Breast epithelium (tissue), 3 donors: ENCODE data around the gene LSS.

Experiments used
- POLR2A ChIP-seq: fragments of 450-650 bp; IDR thresholded peaks from one replicate; pipeline ENCODE4 v1.6.1; 2016; ENCODE audit warnings: antibody characterized with exemption, mild to moderate bottlenecking, moderate library complexity
- POLR2AphosphoS5 ChIP-seq, 3 donors: sonication (generic); formaldehyde crosslinking; IDR thresholded peaks; one replicate each; pipeline ENCODE4 v1.6.1; 2017; ENCODE audit warnings: antibody characterized with exemption in 3 of 3
- TF ChIP-seq, protein P1 (sequence below), 3 donors: fragments of 450-650 bp; IDR thresholded peaks; one replicate each; pipeline ENCODE4 v1.5.1; 2016 to 2017; ENCODE audit warnings: antibody characterized with exemption in 3 of 3, mild to moderate bottlenecking in 3 of 3, moderate library complexity in 3 of 3

DNA sequence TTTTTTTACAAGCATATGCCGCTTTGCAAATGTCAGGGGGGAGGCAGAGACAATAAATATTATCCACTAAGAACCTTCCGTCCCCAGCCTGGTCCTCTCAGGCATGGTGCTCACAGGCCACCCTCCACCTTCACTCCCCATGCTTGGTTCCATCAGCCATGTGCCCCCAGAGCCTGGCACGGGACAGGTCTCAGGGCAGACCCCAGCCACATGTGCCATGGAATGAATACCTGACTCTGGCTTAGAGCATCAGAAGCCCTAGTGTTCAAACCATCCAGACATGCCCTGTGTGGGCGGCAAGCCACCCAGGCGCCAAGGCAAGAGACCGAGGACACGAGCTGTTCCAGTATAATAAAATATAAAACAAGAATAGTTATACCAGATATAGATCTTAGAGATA, 5.4 kb downstream of the LSS start:
- TF ChIP-seq, protein P1, sequence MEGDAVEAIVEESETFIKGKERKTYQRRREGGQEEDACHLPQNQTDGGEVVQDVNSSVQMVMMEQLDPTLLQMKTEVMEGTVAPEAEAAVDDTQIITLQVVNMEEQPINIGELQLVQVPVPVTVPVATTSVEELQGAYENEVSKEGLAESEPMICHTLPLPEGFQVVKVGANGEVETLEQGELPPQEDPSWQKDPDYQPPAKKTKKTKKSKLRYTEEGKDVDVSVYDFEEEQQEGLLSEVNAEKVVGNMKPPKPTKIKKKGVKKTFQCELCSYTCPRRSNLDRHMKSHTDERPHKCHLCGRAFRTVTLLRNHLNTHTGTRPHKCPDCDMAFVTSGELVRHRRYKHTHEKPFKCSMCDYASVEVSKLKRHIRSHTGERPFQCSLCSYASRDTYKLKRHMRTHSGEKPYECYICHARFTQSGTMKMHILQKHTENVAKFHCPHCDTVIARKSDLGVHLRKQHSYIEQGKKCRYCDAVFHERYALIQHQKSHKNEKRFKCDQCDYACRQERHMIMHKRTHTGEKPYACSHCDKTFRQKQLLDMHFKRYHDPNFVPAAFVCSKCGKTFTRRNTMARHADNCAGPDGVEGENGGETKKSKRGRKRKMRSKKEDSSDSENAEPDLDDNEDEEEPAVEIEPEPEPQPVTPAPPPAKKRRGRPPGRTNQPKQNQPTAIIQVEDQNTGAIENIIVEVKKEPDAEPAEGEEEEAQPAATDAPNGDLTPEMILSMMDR (IDR thresholded peaks at IDR 0.05) = no peak
- no peak for TF ChIP-seq POLR2A
- no peak for TF ChIP-seq POLR2AphosphoS5 (IDR thresholded peaks at IDR 0.05)
